CD4-positive, alpha-beta T cell treated with Interleukin-17A for 1 hour (primary cell): ENCODE results near the gene CD63.

Experiments used
- DNase-seq: peaks from one replicate; pipeline ENCODE4 v3.0.0-alpha.2; 2020

Gene CD63

GRCh38 chr12:55684761-55685370, 43.9 kb downstream of the CD63 start:
- DNase-seq = no peak

GRCh38 chr12:55683676-55684075, 45.1 kb downstream of the CD63 start:
- DNase-seq = no peak

DNA sequence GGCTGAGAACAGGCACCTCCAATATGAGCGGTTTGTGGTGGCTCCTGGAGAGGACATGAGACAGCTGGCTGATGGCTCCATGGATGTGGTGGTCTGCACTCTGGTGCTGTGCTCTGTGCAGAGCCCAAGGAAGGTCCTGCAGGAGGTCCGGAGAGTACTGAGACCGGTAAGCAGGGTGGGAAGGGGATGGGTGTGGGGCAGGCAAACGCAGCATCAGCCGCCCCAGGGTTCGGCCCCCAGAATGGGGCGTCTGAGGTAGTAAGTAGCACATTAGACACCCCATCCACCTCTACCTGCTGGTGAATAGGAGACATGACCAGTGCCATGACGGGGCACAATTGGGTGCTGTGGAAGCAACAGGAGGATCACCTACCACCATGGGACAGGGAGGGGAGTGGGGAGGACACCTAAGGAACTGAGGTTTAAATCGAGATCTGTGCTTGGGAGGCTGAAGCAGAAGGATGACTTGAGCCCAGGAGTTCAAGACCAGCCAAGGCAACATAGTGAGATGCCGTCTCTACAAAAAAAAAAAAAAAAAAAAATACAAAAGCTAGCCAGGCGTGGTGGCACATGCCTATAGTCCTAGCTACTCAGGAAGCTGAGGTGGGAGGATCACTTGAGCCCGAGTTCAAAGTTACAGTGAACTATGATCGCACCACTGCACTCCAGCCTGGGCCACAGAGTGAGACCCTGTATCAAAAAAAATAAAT, 46.6 kb downstream of the CD63 start:
- DNase-seq = no peak

DNA sequence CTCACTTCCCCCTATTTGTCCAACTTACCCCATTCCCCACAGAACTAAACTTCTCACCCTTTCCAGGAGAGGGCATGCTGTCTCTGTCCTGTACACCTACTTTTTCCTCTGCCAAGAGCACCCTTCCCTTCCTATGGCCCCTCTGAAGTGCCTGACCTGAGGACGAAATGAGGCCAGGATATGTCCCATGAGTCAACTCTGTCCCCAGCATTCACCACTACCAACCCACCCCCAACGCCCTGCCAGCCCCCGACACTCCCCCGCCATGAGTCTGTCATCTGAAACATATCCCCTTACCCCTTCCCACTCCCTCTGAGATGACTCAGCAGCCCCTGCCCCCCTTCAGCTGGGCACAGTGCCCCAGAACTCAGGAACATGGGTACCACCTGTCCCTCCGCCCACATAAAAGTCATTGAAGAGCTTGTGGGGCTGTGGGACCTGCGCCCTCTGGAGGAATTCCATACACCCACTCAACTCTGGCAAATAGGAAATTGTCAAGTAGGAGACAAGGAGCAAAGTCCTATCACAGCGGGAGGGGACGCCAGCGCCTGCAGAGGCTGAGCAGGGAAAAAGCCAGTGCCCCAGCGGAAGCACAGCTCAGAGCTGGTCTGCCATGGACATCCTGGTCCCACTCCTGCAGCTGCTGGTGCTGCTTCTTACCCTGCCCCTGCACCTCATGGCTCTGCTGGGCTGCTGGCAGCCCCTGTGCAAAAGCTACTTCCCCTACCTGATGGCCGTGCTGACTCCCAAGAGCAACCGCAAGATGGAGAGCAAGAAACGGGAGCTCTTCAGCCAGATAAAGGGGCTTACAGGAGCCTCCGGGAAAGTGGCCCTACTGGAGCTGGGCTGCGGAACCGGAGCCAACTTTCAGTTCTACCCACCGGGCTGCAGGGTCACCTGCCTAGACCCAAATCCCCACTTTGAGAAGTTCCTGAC, 47.4 kb downstream of the CD63 start:
- no peak for DNase-seq

DNA sequence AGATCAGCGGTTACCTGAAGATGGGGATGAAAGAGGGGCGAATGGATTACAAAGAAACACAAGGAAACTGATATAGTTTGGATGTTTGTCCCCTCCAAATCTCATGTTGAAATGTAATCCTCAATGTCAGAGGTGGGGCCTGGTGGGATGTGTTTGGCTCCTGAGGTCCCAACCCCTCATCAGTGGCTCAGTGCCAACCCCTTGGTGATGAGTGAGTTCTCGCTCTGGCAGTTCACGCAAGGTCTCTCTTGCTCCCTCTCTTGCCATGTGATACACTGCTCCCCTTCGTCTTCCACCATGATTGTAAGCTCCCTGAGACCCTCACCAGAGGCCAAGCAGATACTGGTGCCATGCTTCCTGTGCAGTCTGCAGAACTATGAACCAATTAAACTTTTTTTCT, 49.1 kb downstream of the CD63 start:
- DNase-seq = no peak

DNA sequence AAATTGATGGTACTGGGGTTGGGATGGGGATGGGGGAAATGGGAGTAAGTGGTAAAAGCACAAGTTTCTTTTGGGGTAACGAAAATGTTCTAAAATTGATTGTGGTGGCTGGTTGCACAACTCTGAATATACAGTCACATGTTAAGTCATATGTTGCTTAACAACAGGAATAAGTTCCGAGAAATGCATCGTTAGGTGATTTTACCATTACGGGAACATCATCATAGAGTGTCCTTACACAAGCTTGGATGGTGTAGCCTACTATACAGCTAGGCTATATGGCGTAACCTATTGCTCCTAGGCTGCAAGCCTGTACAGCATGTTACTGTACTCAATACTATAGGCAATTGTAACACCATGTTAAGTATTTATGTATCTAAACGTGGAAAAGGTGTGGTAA, 52.1 kb downstream of the CD63 start:
- no peak for DNase-seq

- no peak for DNase-seq
Observed at GRCh38 chr12:55675666-55676065, 53.1 kb downstream of the CD63 start.
